HEK293T (cell line): ENCODE measurements around the gene CLEC2D.

ENCODE experiments used
- FOXA1 ChIP-seq: fragments of 450-650 bp; IDR thresholded peaks from 2 replicates; pipeline ENCODE4 v1.6.1; 2016; ENCODE audit warnings: mild to moderate bottlenecking
- FOXM1 ChIP-seq: fragments of 450-650 bp; IDR thresholded peaks from 2 replicates; pipeline ENCODE4 v1.6.1; 2017; ENCODE audit warnings: mild to moderate bottlenecking, borderline replicate concordance
- NFRKB ChIP-seq: fragments of 450-650 bp; IDR thresholded peaks from 2 replicates; pipeline ENCODE4 v1.6.1; 2016; ENCODE audit warnings: mild to moderate bottlenecking, moderate library complexity
- SP1 ChIP-seq: fragments of 450-650 bp; IDR thresholded peaks from 2 replicates; pipeline ENCODE4 v1.6.1; 2017
- SUZ12 ChIP-seq: fragments of 450-650 bp; IDR thresholded peaks from 2 replicates; pipeline ENCODE4 v1.6.1; 2016; ENCODE audit warnings: mild to moderate bottlenecking

DNA sequence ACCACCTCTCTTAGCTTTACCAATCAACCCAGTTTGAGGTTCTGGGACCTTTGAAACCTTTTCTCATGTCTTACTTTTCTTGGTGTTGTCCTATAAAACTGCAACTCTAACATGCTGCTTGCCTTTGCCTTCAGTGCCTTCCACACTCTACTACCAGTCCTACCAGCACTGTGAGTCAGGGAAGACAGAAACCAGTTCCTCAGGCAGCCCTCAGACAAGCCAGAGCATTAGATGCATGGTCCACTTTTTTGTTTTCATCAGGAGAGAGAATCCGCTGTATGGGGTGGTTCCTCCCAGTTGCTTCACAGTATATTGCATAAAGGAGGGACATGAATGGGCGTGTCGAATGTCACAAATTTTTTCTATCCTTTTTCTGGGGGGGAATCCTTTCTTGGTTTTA lies 44.5 kb upstream of the CLEC2D start:
- no peak for TF ChIP-seq SP1
- no peak for TF ChIP-seq NFRKB
- TF ChIP-seq FOXM1: no peak
- TF ChIP-seq FOXA1: no peak
- TF ChIP-seq SUZ12: no peak
